Activated T-helper 1 cell treated with anti-CD3 and anti-CD28 coated beads, Interleukin-12 subunit alpha, Interleukin-12 subunit beta, Interleukin-2, Interleukin-4 antibody, amounts not matched to agents 30 ng/mL and 10 ng/mL and 1 ng/mL, durations not matched to agents 14 hours and 24 hours and 36 hours (primary cell): Measurements from ENCODE around the gene GALNT17. TPM values are rescaled to one million over a fixed set of nuclear protein-coding genes. Genes with fewer than 3 reads are reported as not detected.

Source experiments
- DNase-seq: peaks from one replicate; pipeline ENCODE4 v3.0.0; 2021; ENCODE audit warnings: low spot score
- H3K27ac Mint-ChIP-seq: one replicate; pipeline ENCODE4 v1.8.0; 2021; ENCODE audit warnings: mild to moderate bottlenecking, mixed read lengths
- H3K27me3 Mint-ChIP-seq: one replicate; pipeline ENCODE4 v1.8.0; 2022; ENCODE audit warnings: mild to moderate bottlenecking, moderate library complexity, mixed read lengths; ENCODE audit not compliant: insufficient read depth
- H3K36me3 Mint-ChIP-seq: one replicate; pipeline ENCODE4 v1.8.0; 2021; ENCODE audit warnings: low read depth, mixed read lengths
- H3K4me1 Mint-ChIP-seq: one replicate; pipeline ENCODE4 v1.8.0; 2021; ENCODE audit warnings: low read depth, mixed read lengths
- H3K4me3 Mint-ChIP-seq: one replicate; pipeline ENCODE4 v1.8.0; 2021; ENCODE audit warnings: mild to moderate bottlenecking, moderate library complexity, mixed read lengths
- H3K9me3 Mint-ChIP-seq: one replicate; pipeline ENCODE4 v1.8.0; 2021; ENCODE audit warnings: mixed read lengths
- intact Hi-C: fragments of 100-400 bp; cut with micrococcal nuclease; formaldehyde crosslinking; loops from one replicate; pipeline ENCODE4 v1.15.1; 2024
- total RNA-seq: library from RNA; stranded (reverse); gene quantifications from 2 replicates; pipeline ENCODE4 v1.2.3, GENCODE V29; 2022

Gene GALNT17
- total RNA-seq, 1 donor from 2014 or later, result not detected

DNA sequence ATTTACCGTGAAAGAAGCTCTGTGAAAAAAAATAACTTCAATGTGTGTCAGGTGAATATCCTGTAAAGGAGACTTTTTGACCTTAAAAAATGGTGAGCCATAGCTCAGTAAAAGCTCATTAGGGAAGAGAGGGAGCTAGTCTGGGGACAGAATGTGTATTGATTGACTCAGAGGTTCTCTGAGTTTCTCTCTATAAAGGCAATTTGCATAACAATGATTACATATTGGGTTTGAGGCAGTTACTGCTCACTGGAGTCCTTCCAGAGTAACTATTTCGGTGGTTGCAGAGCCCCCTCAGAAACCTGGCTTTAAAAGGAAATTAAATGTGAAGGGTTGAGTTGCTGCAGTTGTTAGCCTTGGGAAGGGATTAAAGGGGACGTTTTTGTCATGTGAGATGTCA is 181.6 kb downstream of the GALNT17 start:
- Mint-ChIP-seq H3K4me3 (no peak overlapping the region), H3K27ac (no peak overlapping the region), H3K27me3 (no peaks in the 10 kb centered on the region), H3K9me3 (peaks cover 48% of the 10 kb centered on the region), H3K36me3 (no peaks in the 10 kb centered on the region), H3K4me1 (no peaks in the 10 kb centered on the region)
- intact Hi-C loops, result no loop called here
- DNase-seq, result no peak

DNA sequence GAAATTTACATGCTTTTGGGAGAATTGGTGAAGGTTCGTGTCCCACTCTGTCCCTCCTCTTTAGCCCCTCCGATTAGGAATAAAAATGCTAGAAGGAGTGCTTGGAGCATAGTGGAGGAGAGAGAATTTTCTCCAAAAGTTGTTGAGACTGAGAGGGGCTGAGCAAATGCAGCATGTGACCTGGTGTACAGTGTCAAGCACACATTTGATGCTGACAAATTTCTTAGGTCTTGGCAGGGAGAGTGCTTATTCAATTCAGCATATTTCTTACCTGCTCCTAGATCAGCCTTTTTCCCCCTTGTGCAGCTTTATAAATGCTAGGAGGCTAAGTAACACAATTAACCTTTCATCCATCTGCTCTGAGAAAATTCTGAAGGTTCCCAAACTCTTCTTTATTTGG is 189.0 kb downstream of the GALNT17 start:
- intact Hi-C loops, result no loop called here
- Mint-ChIP-seq H3K27ac (no peak overlapping the region), H3K9me3 (peaks cover 40% of the 10 kb centered on the region), H3K36me3 (no peaks in the 10 kb centered on the region), H3K4me3 (no peak overlapping the region), H3K4me1 (no peaks in the 10 kb centered on the region), H3K27me3 (no peaks in the 10 kb centered on the region)
- DNase-seq, result no peak

GRCh38 chr7:71322201-71322600 is 190.3 kb downstream of the GALNT17 start:
- peaks cover 40% of the 10 kb centered on the region for H3K9me3 Mint-ChIP-seq
- intact Hi-C loops, result no loop called here
- H3K27me3 Mint-ChIP-seq, result no peaks in the 10 kb centered on the region
- H3K36me3 Mint-ChIP-seq, result no peaks in the 10 kb centered on the region
- no peak overlapping the region for H3K27ac Mint-ChIP-seq
- no peak overlapping the region for H3K4me3 Mint-ChIP-seq
- no peaks in the 10 kb centered on the region for H3K4me1 Mint-ChIP-seq
- DNase-seq, result no peak

DNA sequence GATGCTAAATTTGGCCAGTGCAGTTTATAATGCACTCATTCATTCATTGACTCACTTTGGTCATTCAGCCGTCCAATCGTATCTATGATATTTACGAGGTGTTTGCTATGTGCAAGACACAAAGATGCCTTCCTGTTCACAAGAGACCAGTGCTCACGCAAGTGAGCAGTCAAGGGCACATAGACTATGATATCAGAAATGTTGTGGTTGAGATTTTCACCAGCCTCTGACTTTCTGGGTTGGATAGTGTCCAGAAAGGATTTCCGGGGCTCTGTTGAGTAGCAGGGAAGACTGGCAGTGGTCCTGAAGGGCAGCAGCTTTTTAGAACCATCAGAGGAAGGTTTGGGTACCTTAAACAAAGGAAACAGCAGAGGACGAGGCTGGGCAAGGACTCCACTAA is 191.8 kb downstream of the GALNT17 start:
- Mint-ChIP-seq H3K27me3 (no peaks in the 10 kb centered on the region), H3K4me3 (no peak overlapping the region), H3K9me3 (peaks cover 36% of the 10 kb centered on the region), H3K27ac (no peak overlapping the region), H3K4me1 (no peaks in the 10 kb centered on the region), H3K36me3 (no peaks in the 10 kb centered on the region)
- intact Hi-C loops, result no loop called here
- no peak for DNase-seq

DNA sequence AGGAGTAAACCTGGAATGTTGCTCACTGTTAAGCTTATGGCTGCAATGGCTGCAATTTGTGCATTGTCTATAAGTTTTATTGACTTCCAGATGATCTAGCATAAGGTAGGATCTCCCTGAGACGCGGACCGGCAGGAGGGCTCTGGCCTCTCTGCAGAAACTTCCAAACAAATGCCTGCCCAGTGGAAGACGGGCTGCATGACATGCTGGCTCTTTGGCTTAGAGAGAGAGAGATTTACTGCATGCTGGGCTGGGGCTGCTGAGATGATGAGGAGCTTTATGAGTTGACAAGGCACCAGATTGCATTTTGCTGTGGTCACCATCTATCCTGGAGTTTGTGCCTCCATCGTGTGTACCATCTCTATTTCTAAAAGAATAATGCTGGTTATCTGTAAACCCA is 193.2 kb downstream of the GALNT17 start:
- no peak overlapping the region for H3K4me3 Mint-ChIP-seq
- H3K27me3 Mint-ChIP-seq, result no peaks in the 10 kb centered on the region
- intact Hi-C loops, result no loop called here
- no peak for DNase-seq
- peaks cover 26% of the 10 kb centered on the region for H3K9me3 Mint-ChIP-seq
- H3K4me1 Mint-ChIP-seq, result no peaks in the 10 kb centered on the region
- H3K27ac Mint-ChIP-seq, result no peak overlapping the region
- no peaks in the 10 kb centered on the region for H3K36me3 Mint-ChIP-seq

DNA sequence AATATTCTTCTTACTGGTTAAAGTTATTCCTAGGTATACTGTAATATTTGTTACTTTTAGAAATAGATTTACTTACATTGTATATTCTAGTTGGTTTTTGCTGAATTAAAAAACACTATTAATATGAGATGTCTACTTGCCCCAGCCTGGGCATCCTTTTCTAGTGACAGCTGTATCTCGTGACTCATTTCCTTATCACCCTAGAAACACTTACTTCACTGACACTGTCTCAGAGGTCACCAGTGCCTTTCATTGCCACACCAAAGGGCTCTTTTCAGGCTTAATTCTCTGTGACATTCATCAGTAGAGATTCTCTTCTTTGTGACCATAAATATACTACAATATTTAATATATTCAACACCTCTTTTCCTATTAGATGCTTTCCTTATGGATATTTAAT is 194.7 kb downstream of the GALNT17 start:
- intact Hi-C loops, result no loop called here

DNA sequence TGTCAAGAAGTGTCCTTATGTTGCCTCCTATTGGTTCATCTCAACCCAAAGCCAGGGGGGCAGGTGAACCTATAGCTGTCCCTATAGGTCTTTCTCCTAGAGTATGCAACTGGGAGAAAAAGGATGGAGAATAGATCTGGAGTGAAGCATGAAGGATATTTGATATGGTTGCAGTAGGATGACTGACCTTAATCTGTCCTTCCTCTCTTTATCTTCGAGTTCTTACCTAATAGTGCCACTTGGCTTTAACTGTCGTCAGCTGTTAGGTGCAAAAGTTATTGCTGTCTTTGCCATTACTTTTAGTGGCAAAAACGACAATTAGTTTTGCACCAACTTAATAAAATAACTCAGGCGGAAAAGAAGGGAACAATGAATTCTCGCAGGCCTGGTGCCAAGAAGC is 196.0 kb downstream of the GALNT17 start:
- Mint-ChIP-seq H3K4me1 (no peaks in the 10 kb centered on the region), H3K27ac (no peak overlapping the region), H3K27me3 (no peaks in the 10 kb centered on the region), H3K4me3 (no peak overlapping the region), H3K9me3 (peaks cover 26% of the 10 kb centered on the region), H3K36me3 (no peaks in the 10 kb centered on the region)
- no peak for DNase-seq
- intact Hi-C loops, result no loop called here

More for the DNA sequence above, 194.7 kb downstream of the GALNT17 start:
- DNase-seq, result no peak
- Mint-ChIP-seq H3K36me3 (no peaks in the 10 kb centered on the region), H3K27ac (no peak overlapping the region), H3K27me3 (no peaks in the 10 kb centered on the region), H3K4me3 (no peak overlapping the region), H3K4me1 (no peaks in the 10 kb centered on the region), H3K9me3 (peaks cover 29% of the 10 kb centered on the region)

GRCh38 chr7:71329030-71329660 is 197.2 kb downstream of the GALNT17 start:
- H3K36me3 Mint-ChIP-seq, result no peaks in the 10 kb centered on the region
- no peaks in the 10 kb centered on the region for H3K4me1 Mint-ChIP-seq
- peaks cover 28% of the 10 kb centered on the region for H3K9me3 Mint-ChIP-seq
- no peak overlapping the region for H3K27ac Mint-ChIP-seq
- DNase-seq, result no peak
- H3K27me3 Mint-ChIP-seq, result no peaks in the 10 kb centered on the region
- H3K4me3 Mint-ChIP-seq, result no peak overlapping the region
- intact Hi-C loops, result no loop called here

DNA sequence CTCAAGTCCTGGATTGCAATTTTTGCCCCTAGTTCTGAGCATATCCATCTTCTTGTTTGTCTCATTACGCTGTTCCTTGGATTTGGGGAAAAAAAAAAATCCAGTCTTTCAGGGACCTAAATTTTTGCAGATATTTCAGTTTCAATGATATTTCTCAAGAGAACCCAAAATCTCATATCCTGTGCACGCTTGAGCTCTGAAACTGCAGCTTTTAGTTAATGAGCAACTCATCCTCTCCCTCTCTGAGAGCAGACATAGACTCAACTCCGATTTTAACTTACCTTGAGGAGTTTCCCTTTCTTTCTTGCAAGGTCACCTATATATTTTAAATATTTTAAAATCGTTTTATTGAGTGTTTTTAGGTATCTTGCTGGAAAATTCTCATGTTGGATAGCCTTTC is 200.3 kb downstream of the GALNT17 start:
- Mint-ChIP-seq H3K4me3 (no peak overlapping the region), H3K36me3 (no peaks in the 10 kb centered on the region), H3K27ac (no peak overlapping the region), H3K9me3 (peaks cover 32% of the 10 kb centered on the region), H3K4me1 (no peaks in the 10 kb centered on the region), H3K27me3 (no peaks in the 10 kb centered on the region)
- DNase-seq, result no peak
- intact Hi-C loops, result no loop called here

GRCh38 chr7:71334541-71334940 is 202.6 kb downstream of the GALNT17 start:
- intact Hi-C loops, result no loop called here
- no peak for DNase-seq

DNA sequence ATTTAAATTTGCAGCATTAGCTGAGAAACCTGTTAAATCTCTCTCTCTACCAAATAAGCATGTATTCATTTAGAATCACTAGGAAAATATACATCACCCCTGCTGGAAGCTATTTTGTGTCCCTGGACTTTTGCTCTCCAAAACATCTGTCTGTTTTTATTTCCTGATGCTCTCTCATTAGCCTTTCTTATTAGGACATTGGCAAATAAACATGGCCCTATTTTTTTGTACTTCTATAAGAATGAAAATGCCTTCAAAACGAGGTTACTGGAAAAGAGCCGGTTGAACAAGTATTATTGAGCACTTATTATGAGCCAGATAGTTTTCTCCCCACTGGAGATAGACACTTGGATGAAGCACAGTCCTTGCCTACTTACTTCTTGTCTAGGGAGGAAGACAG is 206.9 kb downstream of the GALNT17 start:
- H3K27ac Mint-ChIP-seq, result no peak overlapping the region
- no peaks in the 10 kb centered on the region for H3K36me3 Mint-ChIP-seq
- DNase-seq, result no peak
- intact Hi-C loops, result no loop called here
- H3K27me3 Mint-ChIP-seq, result no peaks in the 10 kb centered on the region
- H3K4me3 Mint-ChIP-seq, result no peak overlapping the region
- no peaks in the 10 kb centered on the region for H3K4me1 Mint-ChIP-seq
- peaks cover 31% of the 10 kb centered on the region for H3K9me3 Mint-ChIP-seq

More at GRCh38 chr7:71334541-71334940, 202.6 kb downstream of the GALNT17 start:
- no peaks in the 10 kb centered on the region for H3K27me3 Mint-ChIP-seq
- H3K27ac Mint-ChIP-seq, result no peak overlapping the region
- H3K4me3 Mint-ChIP-seq, result no peak overlapping the region
- no peaks in the 10 kb centered on the region for H3K36me3 Mint-ChIP-seq
- no peaks in the 10 kb centered on the region for H3K4me1 Mint-ChIP-seq
- H3K9me3 Mint-ChIP-seq, result peaks cover 41% of the 10 kb centered on the region

GRCh38 chr7:71339924-71340323 is 208.0 kb downstream of the GALNT17 start:
- no peak overlapping the region for H3K4me3 Mint-ChIP-seq
- no peak for DNase-seq
- no peak overlapping the region for H3K27ac Mint-ChIP-seq
- H3K9me3 Mint-ChIP-seq, result peaks cover 33% of the 10 kb centered on the region
- no peaks in the 10 kb centered on the region for H3K4me1 Mint-ChIP-seq
- no peaks in the 10 kb centered on the region for H3K27me3 Mint-ChIP-seq
- intact Hi-C loops, result loop anchor here (10.0 kb wide), 1 partner anchor 85 kb away; no protein-coding TSS in a partner anchor
- H3K36me3 Mint-ChIP-seq, result no peaks in the 10 kb centered on the region

- intact Hi-C loops, result loop anchor here (10.0 kb wide), 1 partner anchor 83 kb away; no protein-coding TSS in a partner anchor
- Mint-ChIP-seq H3K4me1 (no peaks in the 10 kb centered on the region), H3K36me3 (no peaks in the 10 kb centered on the region), H3K27ac (no peak overlapping the region), H3K4me3 (no peak overlapping the region), H3K9me3 (peaks cover 25% of the 10 kb centered on the region), H3K27me3 (no peaks in the 10 kb centered on the region)
- DNase-seq, result no peak
Measured at GRCh38 chr7:71342202-71342601, 210.3 kb downstream of the GALNT17 start.

GRCh38 chr7:71343039-71343438 is 211.1 kb downstream of the GALNT17 start:
- Mint-ChIP-seq H3K27ac (no peak overlapping the region), H3K27me3 (no peaks in the 10 kb centered on the region), H3K9me3 (peaks cover 29% of the 10 kb centered on the region), H3K4me1 (no peaks in the 10 kb centered on the region), H3K4me3 (no peak overlapping the region), H3K36me3 (no peaks in the 10 kb centered on the region)
- no peak for DNase-seq
- intact Hi-C loops, result loop anchor here (10.0 kb wide), 1 partner anchor 82 kb away; no protein-coding TSS in a partner anchor
